ENCODE results near the gene RLN3. TPM values are rescaled to one million over a fixed set of nuclear protein-coding genes. Genes with fewer than 3 reads are reported as not detected.
"Not testable (repeated sequence)": the region's sequence is repeated elsewhere in the genome, so short reads cannot be mapped to it uniquely, and the experiment has no call there.

Gene RLN3
- total and polyA plus RNA-seq, 2 donors from 2014 or later = not detected

DNA sequence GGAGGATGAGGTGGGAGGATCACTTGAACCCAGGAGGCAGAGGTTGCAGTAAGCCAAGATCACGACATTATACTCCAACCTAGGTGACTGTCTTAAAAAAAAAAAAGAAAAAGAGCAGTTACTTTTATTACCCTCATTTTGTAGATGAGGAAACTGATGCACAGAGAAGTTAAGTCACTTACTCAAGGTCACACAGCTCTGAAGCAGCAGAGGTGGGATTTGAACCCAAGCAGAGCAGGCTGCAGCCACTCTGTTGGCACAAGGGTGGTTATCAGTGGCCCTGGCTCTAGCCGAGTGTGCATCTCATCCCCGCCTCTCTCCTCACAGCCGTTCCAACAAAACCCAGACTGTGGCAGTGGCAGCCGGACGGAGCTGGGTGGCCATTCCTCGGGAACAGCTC, 11.2 kb downstream of the RLN3 start:
- intact Hi-C loops (cut with DNase I) = no loop called here
- no peaks in the 10 kb centered on the region for H3K27me3 ChIP-seq (ENCODE audit: control insufficient read depth, insufficient read depth, low read length)
- H3K36me3 ChIP-seq (ENCODE audit: control insufficient read depth in 2 of 3, insufficient read depth in 3 of 3, low read length in 3 of 3) = no peaks in the 10 kb centered on the region
- H3K9me3 ChIP-seq (ENCODE audit: control insufficient read depth in 2 of 3, insufficient read depth in 1 of 3, low read length in 3 of 3) = no peaks in the 10 kb centered on the region
- H3K9ac ChIP-seq (ENCODE audit: low read length in 3 of 3) = no peak overlapping the region
- FAIRE-seq (no peak), DNase-seq (no peak)
- H3K27ac ChIP-seq (ENCODE audit: low read depth in 2 of 2, low read length in 2 of 2) = no peak overlapping the region
- H3K4me3 ChIP-seq (ENCODE audit: low read length in 3 of 3) = no peak overlapping the region
- H3K4me1 ChIP-seq (ENCODE audit: control insufficient read depth in 2 of 3, insufficient read depth in 2 of 3, low read depth in 1 of 3, low read length in 3 of 3) = no peaks in the 10 kb centered on the region
- TF ChIP-seq, protein P1, sequence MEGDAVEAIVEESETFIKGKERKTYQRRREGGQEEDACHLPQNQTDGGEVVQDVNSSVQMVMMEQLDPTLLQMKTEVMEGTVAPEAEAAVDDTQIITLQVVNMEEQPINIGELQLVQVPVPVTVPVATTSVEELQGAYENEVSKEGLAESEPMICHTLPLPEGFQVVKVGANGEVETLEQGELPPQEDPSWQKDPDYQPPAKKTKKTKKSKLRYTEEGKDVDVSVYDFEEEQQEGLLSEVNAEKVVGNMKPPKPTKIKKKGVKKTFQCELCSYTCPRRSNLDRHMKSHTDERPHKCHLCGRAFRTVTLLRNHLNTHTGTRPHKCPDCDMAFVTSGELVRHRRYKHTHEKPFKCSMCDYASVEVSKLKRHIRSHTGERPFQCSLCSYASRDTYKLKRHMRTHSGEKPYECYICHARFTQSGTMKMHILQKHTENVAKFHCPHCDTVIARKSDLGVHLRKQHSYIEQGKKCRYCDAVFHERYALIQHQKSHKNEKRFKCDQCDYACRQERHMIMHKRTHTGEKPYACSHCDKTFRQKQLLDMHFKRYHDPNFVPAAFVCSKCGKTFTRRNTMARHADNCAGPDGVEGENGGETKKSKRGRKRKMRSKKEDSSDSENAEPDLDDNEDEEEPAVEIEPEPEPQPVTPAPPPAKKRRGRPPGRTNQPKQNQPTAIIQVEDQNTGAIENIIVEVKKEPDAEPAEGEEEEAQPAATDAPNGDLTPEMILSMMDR (IDR thresholded peaks at IDR 0.05; ENCODE audit: borderline replicate concordance, extremely low read depth, insufficient read depth) = no peak

DNA sequence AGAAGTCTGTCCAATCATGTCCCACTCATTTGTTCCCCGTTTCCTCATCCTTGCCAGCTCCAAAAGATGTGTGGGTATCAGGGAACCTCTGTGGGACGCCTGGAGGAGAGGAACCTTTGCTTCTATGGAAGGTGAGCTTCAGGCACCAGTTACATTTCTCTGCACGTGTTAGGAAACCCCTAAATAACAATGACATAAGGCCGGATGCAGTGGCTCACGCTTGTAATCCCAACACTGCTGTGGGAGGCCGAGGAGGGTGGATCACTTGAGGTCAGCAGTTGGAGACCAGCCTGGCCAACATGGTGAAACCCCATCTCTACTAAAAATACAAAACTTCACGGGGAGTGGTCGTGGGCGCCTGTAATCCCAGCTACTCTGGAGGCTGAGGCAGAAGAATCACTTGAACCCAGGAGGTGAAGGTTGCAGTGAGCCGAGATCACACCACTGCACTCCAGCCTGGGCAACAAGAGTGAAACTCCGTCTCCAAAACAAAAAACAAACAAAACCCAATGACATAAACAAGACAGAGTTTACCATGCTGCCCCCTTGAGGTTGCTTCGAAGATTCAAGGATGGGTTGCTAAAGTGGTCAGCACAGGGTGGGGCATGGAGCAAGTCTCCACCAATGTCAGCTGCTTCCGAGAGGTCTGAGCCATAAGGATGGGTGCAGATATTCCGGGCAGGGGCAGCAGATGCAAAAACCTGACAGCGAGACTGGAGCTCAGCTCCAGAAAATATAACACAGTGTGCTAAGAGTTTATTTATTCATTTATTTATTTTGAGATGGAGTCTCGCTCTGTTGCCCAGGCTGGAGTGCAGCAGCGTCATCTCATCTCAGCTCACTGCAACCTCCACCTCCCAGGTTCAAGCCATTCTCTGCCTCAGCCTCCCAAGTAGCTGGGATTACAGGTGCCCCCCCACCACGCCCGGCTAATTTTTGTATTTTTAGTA, 15.0 kb downstream of the RLN3 start:
- H3K27me3 ChIP-seq (ENCODE audit: control insufficient read depth, insufficient read depth, low read length); H3K27ac ChIP-seq (ENCODE audit: low read depth in 2 of 2, low read length in 2 of 2); H3K4me1 ChIP-seq (ENCODE audit: control insufficient read depth in 2 of 3, insufficient read depth in 2 of 3, low read depth in 1 of 3, low read length in 3 of 3); FAIRE-seq; H3K36me3 ChIP-seq (ENCODE audit: control insufficient read depth in 2 of 3, insufficient read depth in 3 of 3, low read length in 3 of 3); H3K4me3 ChIP-seq (ENCODE audit: low read length in 3 of 3); intact Hi-C loops (cut with DNase I); H3K9me3 ChIP-seq (ENCODE audit: control insufficient read depth in 2 of 3, insufficient read depth in 1 of 3, low read length in 3 of 3): not testable (repeated sequence)
- peak overlapping the region in 1 of 3 donors; percentile 26 for H3K9ac ChIP-seq (ENCODE audit: low read length in 3 of 3)
- peak in 4 of 5 donors; percentile 74 to 93 (median 81) for DNase-seq
- TF ChIP-seq, protein P1 (IDR thresholded peaks at IDR 0.05; ENCODE audit: borderline replicate concordance, extremely low read depth, insufficient read depth) = peak; percentile 58

DNA sequence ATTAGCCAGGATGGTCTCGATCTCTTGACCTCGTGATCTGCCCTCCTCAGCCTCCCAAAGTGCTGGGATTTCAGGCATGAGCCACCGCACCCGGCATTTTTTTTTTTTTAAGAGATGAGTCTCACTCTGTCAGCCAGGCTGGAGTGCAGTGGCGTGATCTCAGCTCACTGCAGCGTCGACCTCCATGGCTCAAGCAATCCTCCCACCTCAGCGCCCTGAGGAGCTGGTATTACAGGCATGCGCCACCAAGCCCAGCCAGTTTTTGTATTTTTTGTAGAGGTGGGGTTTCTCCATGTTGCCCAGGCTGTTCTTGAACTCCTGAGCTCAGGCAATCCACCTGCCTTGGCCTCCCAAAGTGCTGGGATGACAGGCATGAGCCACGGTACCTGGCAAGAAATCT, 19.9 kb downstream of the RLN3 start:
- H3K36me3 ChIP-seq (ENCODE audit: control insufficient read depth in 2 of 3, insufficient read depth in 3 of 3, low read length in 3 of 3); H3K4me3 ChIP-seq (ENCODE audit: low read length in 3 of 3); H3K27me3 ChIP-seq (ENCODE audit: control insufficient read depth, insufficient read depth, low read length); DNase-seq; intact Hi-C loops (cut with DNase I); H3K27ac ChIP-seq (ENCODE audit: low read depth in 2 of 2, low read length in 2 of 2); H3K9me3 ChIP-seq (ENCODE audit: control insufficient read depth in 2 of 3, insufficient read depth in 1 of 3, low read length in 3 of 3); FAIRE-seq; H3K4me1 ChIP-seq (ENCODE audit: control insufficient read depth in 2 of 3, insufficient read depth in 2 of 3, low read depth in 1 of 3, low read length in 3 of 3); H3K9ac ChIP-seq (ENCODE audit: low read length in 3 of 3): not testable (repeated sequence)

DNA sequence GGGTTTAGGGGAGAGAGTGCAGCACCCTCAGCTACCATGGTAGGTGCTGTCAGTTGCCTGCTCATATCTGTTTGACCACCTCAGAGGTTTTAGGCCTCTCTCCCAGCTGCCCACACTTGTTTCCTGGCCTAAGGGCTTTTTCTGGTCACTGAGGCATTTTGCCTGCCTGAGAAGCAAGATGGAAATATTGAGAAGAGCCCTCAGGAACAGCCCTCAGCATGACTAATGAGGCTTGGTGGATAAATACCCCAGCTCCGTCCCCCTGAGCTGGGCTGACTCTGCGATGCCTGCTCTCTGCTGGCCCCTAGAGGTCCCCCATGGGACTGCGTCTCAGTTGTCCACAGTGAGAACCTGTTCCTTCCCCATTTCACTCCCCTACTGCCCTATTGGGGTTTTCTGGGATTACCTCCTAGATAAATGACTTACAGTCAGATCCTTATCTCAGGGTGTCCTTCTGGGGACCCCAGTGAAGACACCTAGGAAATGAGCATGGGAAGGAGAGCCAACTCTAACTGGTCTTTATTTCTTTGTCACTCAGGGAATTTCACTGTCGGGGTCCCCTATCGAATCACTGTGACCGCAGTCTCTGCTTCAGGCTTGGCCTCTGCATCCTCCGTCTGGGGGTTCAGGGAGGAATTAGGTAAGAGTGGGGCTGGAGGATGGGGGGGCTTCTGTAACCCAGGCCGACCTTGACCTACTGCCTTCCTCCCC, 20.6 kb downstream of the RLN3 start:
- no peak overlapping the region for H3K27ac ChIP-seq (ENCODE audit: low read depth in 2 of 2, low read length in 2 of 2)
- no peak overlapping the region for H3K9ac ChIP-seq (ENCODE audit: low read length in 3 of 3)
- peaks cover 0 to 5% (median 0%) of the 10 kb centered on the region in 3 donors for H3K9me3 ChIP-seq (ENCODE audit: control insufficient read depth in 2 of 3, insufficient read depth in 1 of 3, low read length in 3 of 3)
- H3K27me3 ChIP-seq (ENCODE audit: control insufficient read depth, insufficient read depth, low read length) = no peaks in the 10 kb centered on the region
- no peaks in the 10 kb centered on the region for H3K4me1 ChIP-seq (ENCODE audit: control insufficient read depth in 2 of 3, insufficient read depth in 2 of 3, low read depth in 1 of 3, low read length in 3 of 3)
- TF ChIP-seq, protein P1 (IDR thresholded peaks at IDR 0.05; ENCODE audit: borderline replicate concordance, extremely low read depth, insufficient read depth) = peak; percentile 62
- H3K36me3 ChIP-seq (ENCODE audit: control insufficient read depth in 2 of 3, insufficient read depth in 3 of 3, low read length in 3 of 3) = no peaks in the 10 kb centered on the region
- intact Hi-C loops (cut with DNase I) = no loop called here
- DNase-seq (no peak), FAIRE-seq (no peak)
- H3K4me3 ChIP-seq (ENCODE audit: low read length in 3 of 3) = no peak overlapping the region
